ENCODE results near the gene KCNC1.
A peak's percentile ranks its signal among the peaks of the same experiment; 100 is the strongest.

KCNC1 gene

GRCh38 chr11:17798253-17798652 is 63.7 kb downstream of the KCNC1 start:
- no peak for DNase-seq

GRCh38 chr11:17798716-17799115 is 64.1 kb downstream of the KCNC1 start:
- DNase-seq = no peak

GRCh38 chr11:17799147-17799546 is 64.6 kb downstream of the KCNC1 start:
- DNase-seq = no peak

- no peak for DNase-seq
Observed at GRCh38 chr11:17801166-17801565, 66.6 kb downstream of the KCNC1 start.

DNA sequence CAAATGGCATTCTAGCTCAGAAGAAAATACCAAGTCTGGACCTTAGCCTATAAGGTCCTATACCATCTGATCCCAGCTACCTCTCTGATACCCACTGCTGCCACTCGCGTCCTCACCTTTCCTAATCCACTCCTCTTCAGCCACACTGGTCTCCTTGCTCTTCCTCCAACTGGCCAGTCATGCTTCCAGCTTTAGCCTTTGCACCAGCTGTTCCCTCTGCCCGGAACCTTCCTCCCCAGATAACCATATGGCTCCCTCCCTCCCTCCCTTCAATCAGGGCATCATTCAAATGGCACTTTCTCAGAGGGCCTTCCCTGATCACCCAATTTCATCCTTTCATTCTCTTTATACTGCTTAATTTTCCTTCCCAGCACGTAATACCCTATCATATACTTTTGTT is 67.9 kb downstream of the KCNC1 start:
- DNase-seq = no peak

DNA sequence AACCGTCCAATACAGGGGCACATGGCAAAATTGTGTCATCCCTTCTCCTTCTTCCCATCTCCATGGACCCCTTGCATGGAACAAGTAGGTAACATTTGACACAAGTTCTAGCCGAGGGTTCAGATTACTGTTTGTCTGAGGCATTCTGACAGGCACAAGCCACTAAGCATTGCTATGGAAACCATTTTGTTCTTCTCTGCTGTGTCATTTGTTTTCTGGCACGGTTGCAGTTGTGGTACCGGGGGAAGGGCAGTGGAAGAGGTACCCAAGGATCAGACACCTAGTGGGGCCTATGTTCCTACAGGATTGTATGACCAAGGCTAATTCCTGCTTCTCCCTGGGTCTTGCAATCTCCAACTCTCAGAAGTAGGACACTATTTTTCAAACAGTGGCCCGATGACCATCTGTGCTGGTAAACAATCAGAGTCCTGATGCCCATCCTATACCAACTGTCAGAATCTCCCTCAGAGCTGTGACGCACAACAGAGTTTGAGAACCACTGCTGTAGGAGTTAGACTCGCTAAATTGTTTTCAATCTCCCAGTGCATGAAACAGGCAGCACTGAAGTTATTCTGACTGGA is 69.3 kb downstream of the KCNC1 start:
- DNase-seq = no peak

- no peak for DNase-seq
Observed at GRCh38 chr11:17805043-17805442, 70.5 kb downstream of the KCNC1 start.

DNA sequence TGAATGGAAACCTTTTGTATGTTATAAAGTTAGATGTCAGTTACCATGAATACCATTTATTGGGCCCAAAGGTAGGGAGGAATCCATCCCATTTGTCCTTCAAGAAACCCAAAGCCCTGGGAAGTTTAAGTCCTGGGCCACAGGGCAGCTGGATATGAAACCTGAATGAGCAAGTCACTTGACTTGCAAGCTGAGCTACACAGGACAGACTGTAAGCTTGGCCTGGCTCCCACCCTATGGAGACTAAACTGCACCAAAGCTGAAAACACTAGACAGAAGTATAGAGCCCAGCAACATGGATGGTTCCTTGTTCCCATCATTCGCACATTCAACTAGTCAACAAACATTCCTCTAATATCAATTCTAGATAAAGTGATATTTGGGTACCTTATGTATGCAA is 71.3 kb downstream of the KCNC1 start:
- DNase-seq = no peak

- DNase-seq = no peak
Observed at GRCh38 chr11:17807034-17807433, 72.5 kb downstream of the KCNC1 start.

GRCh38 chr11:17810041-17810440 is 75.5 kb downstream of the KCNC1 start:
- no peak for DNase-seq

GRCh38 chr11:17810746-17811145 is 76.2 kb downstream of the KCNC1 start:
- no peak for DNase-seq

GRCh38 chr11:17811352-17811751 is 76.8 kb downstream of the KCNC1 start:
- DNase-seq = no peak

DNA sequence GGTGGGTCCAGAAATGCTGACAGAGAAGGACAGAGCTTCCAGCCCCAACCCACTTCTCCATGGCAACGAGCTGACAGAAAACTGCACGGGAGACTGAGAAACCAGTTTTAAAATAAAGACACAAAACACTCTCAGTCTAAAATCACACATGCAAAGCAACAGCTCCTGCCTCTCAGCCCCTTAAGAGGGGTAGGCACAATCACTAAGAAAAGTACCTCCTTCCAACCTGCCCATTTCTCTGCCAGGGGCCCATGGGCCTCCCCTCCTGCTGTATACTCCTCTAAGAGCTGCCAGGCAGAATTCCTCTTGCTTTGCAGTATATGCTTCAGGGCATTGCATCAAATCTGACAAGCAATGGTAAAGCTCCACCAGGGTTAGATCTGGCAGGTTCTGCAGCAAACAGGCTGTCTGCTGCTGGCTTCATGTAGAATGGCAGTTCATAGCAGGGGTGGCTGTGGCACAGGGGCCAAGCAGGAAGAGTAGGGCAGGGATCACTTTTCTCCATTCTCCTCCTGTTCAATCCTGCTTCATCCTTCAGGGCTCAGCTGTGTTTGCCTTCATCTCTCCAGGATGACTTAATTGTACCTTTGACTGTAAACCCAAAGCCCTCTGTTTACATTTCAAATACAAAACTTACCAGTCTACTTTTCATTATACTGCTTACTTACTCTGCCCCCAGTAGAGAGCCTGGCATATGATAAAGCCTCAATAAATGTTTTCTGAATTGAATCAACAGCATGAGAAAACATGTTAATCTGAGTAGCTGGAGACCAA is 77.7 kb downstream of the KCNC1 start:
- DNase-seq = peak; percentile 56

DNA sequence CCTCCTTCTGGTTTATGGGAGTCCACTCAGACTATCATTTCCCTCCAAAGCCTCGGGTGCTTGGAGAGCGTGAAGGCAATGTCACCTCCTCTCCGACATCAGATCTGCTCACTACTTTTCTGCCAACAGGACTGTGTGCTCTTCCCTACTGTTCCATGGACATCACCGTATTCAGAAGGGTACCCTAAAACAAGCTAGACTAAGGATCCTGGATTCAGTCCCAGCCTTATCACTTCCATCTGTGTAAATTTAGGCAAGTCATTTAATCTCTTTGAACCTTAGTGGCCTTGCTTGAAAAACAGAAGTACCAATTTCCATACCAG is 78.2 kb downstream of the KCNC1 start:
- DNase-seq = no peak

GRCh38 chr11:17813391-17814059 is 78.9 kb downstream of the KCNC1 start:
- DNase-seq = no peak

DNA sequence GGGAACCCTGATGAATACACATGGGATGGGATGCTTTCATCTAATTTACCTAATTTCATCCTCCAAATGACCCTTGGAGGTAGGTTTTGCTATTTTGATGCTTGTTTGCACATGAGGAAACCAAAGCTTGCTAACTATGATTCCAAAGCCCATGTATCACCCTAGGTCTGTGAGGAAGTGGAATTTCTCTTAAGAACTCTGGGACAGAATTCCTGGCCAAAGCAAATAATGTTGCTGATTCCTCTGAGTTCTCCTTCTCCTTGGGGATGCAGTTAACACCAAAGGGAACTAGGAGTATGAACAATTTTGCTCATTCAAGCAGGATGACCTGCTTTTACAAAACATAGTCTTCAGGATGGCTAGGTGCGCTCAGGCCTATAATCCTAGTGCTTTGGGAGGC is 80.0 kb downstream of the KCNC1 start:
- no peak for DNase-seq

- no peak for DNase-seq
Observed at GRCh38 chr11:17816232-17816931, 81.8 kb downstream of the KCNC1 start.

GRCh38 chr11:17821648-17822400 is 87.2 kb downstream of the KCNC1 start:
- DNase-seq = no peak

DNA sequence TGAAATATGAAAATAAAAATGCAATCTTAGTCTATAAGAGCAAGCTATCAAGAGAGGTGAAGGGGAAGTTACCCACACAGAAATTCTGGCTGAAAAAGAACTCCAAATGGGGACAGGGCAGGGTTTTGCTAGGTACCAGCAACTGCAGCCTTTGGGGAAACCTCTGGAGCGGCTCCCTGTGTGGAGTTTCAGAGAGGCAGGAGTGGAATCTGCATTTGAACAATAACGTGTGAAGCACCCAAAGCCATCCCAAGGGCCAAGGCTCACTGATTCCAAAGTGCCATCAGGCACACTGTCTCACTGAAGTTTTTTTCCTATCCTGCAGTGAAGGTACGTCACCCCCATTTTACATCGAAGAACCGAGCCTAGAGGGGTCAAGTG is 87.8 kb downstream of the KCNC1 start:
- no peak for DNase-seq

GRCh38 chr11:17827006-17827405 is 92.4 kb downstream of the KCNC1 start:
- DNase-seq = peak; percentile 11

DNA sequence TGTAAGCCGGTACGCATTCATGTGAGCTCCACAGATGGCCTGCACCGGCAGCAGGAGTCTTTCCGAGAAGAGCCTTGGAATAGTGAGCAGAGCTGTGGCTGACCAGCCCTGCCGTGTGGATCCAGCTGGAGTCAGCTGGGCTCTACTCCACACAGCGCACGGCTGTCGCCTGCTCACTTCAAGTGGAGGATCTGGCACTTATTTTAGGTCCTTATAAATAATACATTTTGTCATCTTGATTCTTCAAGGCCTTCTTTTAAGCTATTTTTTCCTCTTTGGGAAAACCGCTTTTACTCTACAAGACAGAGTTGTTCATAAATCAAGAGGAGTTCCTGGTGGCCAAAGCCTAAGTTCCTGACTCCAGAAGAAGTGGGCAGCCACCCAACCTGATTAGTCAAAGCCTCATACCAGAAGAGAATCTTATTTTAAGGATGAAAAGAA is 93.8 kb downstream of the KCNC1 start:
- no peak for DNase-seq

DNA sequence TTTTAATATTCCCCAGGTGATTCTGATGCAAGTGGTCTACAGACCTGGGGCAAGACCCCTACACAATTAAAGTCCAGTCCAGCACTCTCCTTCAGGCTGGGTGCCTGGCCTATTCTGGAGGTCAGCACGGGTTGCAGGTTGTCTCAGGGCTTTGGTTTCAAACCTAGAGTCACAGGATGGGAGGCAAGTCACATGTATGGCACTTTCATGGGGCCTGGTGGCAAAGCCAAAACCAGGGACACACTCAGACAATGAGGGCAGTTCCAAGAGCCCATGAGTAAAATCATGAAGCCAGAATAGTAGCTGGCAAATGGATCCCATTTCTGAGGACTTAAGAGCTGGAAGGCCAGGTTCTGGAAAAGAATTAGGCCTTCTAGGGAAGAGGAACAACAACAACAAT is 96.6 kb downstream of the KCNC1 start:
- no peak for DNase-seq

DNA sequence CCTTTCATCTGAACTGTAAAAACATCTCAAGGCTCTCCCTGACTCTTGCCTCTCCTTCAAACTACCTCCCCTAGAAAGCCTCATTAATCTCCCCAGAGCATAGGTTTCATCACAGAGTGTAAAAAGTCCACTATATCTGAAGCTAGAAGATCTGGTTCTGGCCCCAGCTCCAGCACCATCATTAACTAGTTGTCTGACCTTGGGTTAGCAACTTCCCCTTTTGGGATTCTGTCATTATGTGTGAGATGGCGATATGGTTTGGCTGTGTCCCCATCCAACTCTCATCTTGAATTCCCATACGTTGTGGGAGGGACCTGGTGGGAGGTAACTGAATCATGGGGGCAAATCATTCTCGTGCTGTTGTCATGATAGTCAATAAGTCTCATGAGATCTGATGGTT is 97.3 kb downstream of the KCNC1 start:
- no peak for DNase-seq
